Right lobe of liver (tissue), 6 donors: Measurements from ENCODE around the gene DSCAML1. TPM values are rescaled to one million over a fixed set of nuclear protein-coding genes. Genes with fewer than 3 reads are reported as not detected.

ENCODE experiments used
- ATAC-seq, 4 donors: fragments of 200-7000 bp; cut with Tn5 transposase; one replicate each; pipeline ENCODE4 v1.9.1; 2020; ENCODE audit warnings: mild to moderate bottlenecking in 4 of 4, moderate library complexity in 4 of 4
- DNase-seq, 3 donors: peaks; one replicate each; pipeline ENCODE4 v3.0.0-alpha.2; 2020
- H3K27ac ChIP-seq, 3 donors: fragments of 200-600 bp; one replicate each; pipeline ENCODE4 v1.8.0; 2022
- H3K27me3 ChIP-seq, 2 donors: fragments of 200-600 bp; one replicate each; pipeline ENCODE4 v1.8.0; 2022
- H3K36me3 ChIP-seq, 4 donors: fragments of 200-600 bp; sonication (generic) in 1 of 4; one replicate each; pipeline versions ENCODE4 v1.5.1 to v1.8.0; 2017 to 2022; ENCODE audit warnings: control low read depth in 1 of 4
- H3K4me1 ChIP-seq, 4 donors: fragments of 200-600 bp; sonication (generic) in 1 of 4; one replicate each; pipeline versions ENCODE4 v1.5.1 to v1.8.0; 2017 to 2022; ENCODE audit warnings: control low read depth in 1 of 4
- H3K4me3 ChIP-seq, 3 donors: fragments of 200-600 bp; one replicate each; pipeline ENCODE4 v1.8.0; 2022
- H3K9me3 ChIP-seq, 4 donors: fragments of 200-600 bp; sonication (generic) in 1 of 4; one replicate each; pipeline versions ENCODE4 v1.5.1 to v1.8.0; 2017 to 2022; ENCODE audit warnings: control low read depth in 1 of 4
- CTCF ChIP-seq, 4 donors: fragments of 200-600 bp in 3 of 4; fragments of 450-650 bp in 1 of 4; IDR thresholded peaks; one replicate each; pipeline versions ENCODE4 v1.5.1 to v1.8.0; 2016 to 2022; ENCODE audit warnings: antibody characterized with exemption in 4 of 4, mild to moderate bottlenecking in 2 of 4
- POLR2A ChIP-seq: fragments of 450-650 bp; IDR thresholded peaks from one replicate; pipeline ENCODE4 v1.6.1; 2017; ENCODE audit warnings: antibody characterized with exemption, mild to moderate bottlenecking
- WGBS: methylation state at CpG from one replicate; pipeline ENCODE4 v1.1.6; 2018; ENCODE audit warnings: low coverage, low lambda C conversion rate; ENCODE audit not compliant: insufficient coverage; ENCODE audit errors: missing lambda C conversion rate; 5-methylcytosine and 5-hydroxymethylcytosine counted together
- intact Hi-C, 2 donors: fragments of 100-400 bp; cut with DNase I; formaldehyde crosslinking; loops; one replicate each; pipeline versions ENCODE4 v1.11.2 to v1.14.1; 2022
- total RNA-seq, 6 experiments: library from RNA; depleted of rRNA in 2 of 6; stranded (reverse); fragments of >200 nt in 2 of 6; fragmentation: NEBNext Ultra II Directional in 3 of 6; extraction: Animal tissue kit (Norgen Biotek cat#: 25700) in 3 of 6; gene quantifications; one replicate each; pipeline versions ENCODE4 v1.1.0 to v1.2.4, GENCODE V29; 2016 to 2023
- donor health status: DM: no; HTN: yes; CAD: no.
- donor health status: DM: no; HTN: no; CAD: no.
- donor health status: DM: no; HTN: no; CAD: no.
- donor health status: DM: no; HTN: yes; CAD: no.
- donor health status: DM: no; HTN: yes; CAD: no.

The DSCAML1 gene
- total RNA-seq, 6 experiments from 2014 or later = 0.06 to 0.92 (median 0.22) TPM; not detected in 1

- intact Hi-C loops = no loop called here
- DNase-seq (no peak), ATAC-seq (no peak)
- 65% methylated on average over 5 of the region's 13 CpGs for whole genome bisulfite sequencing
- no peak overlapping the region for H3K4me3 ChIP-seq
- no peak overlapping the region for H3K27ac ChIP-seq
- H3K4me1 ChIP-seq = no peaks in the 10 kb centered on the region
- H3K27me3 ChIP-seq = no peaks in the 10 kb centered on the region
- no peaks in the 10 kb centered on the region for H3K9me3 ChIP-seq
- H3K36me3 ChIP-seq = no peaks in the 10 kb centered on the region
- TF ChIP-seq CTCF (IDR thresholded peaks at IDR 0.05) = no peak
Observed at GRCh38 chr11:117627259-117627658, 169.8 kb downstream of the DSCAML1 start.

- Histone ChIP-seq H3K27me3 (no peaks in the 10 kb centered on the region), H3K27ac (no peak overlapping the region), H3K4me3 (no peak overlapping the region), H3K36me3 (no peaks in the 10 kb centered on the region), H3K4me1 (no peaks in the 10 kb centered on the region), H3K9me3 (no peaks in the 10 kb centered on the region)
- ATAC-seq (no peak), DNase-seq (no peak)
- intact Hi-C loops = no loop called here
- TF ChIP-seq CTCF (IDR thresholded peaks at IDR 0.05) (no peak), POLR2A (no peak)
- WGBS = 86% methylated on average over 4 of the region's 9 CpGs
Observed at GRCh38 chr11:117626576-117626975, 170.4 kb downstream of the DSCAML1 start.

GRCh38 chr11:117625237-117625636 is 171.8 kb downstream of the DSCAML1 start:
- Histone ChIP-seq H3K27ac (no peak overlapping the region), H3K4me3 (no peak overlapping the region), H3K27me3 (no peaks in the 10 kb centered on the region), H3K36me3 (no peaks in the 10 kb centered on the region), H3K9me3 (no peaks in the 10 kb centered on the region), H3K4me1 (no peaks in the 10 kb centered on the region)
- intact Hi-C loops = no loop called here
- no peak for TF ChIP-seq CTCF (IDR thresholded peaks at IDR 0.05)
- WGBS = 58% methylated on average over 2 of the region's 4 CpGs
- DNase-seq (no peak), ATAC-seq (no peak)

- DNase-seq = no peak
Observed at GRCh38 chr11:117623831-117624271, 173.2 kb downstream of the DSCAML1 start.

More at GRCh38 chr11:117623831-117624271, 173.2 kb downstream of the DSCAML1 start:
- Histone ChIP-seq H3K27me3 (no peaks in the 10 kb centered on the region), H3K9me3 (no peaks in the 10 kb centered on the region), H3K36me3 (no peaks in the 10 kb centered on the region), H3K27ac (no peak overlapping the region), H3K4me3 (no peak overlapping the region), H3K4me1 (no peaks in the 10 kb centered on the region)
- TF ChIP-seq POLR2A = no peak
- TF ChIP-seq CTCF (IDR thresholded peaks at IDR 0.05) = no peak
- 53% methylated on average over 2 of the region's 2 CpGs for WGBS
- no peak for ATAC-seq
- intact Hi-C loops = no loop called here
